8988T (cell line): ENCODE measurements around the gene FGR.
"Not testable (repeated sequence)": the region's sequence is repeated elsewhere in the genome, so short reads cannot be mapped to it uniquely, and the experiment has no call there.

Experiments used
- DNase-seq: peaks from one replicate; pipeline ENCODE4 v3.0.0; 2011

The FGR gene

GRCh38 chr1:27634985-27635367 is at the start of gene FGR:
FGR (minus strand) TSS chr1:27635185; CDS start chr1:27623916, 11,269 bp downstream.
- no peak for DNase-seq

GRCh38 chr1:27684176-27684575 is 49.2 kb upstream of the FGR start:
- DNase-seq = no peak

- DNase-seq = no peak
Measured at GRCh38 chr1:27682351-27682944, 47.5 kb upstream of the FGR start.

DNA sequence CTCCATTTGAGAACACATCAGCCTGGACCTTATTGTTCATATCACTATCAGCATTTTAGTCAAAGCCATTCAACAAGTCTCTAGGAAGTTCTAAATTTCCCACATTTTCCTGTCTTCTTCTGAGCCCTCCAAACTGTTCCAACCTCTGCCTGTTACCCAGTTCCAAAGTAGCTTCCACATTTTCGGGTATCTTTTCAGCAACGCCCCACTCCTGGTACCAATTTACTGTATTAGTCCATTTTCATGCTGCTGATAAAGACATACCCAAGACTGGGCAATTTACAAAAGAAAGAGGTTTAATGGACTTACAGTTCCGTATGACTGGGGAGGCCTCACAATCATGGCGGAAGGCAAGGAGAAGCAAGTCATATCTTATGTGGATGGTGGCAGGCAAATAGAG is 46.6 kb upstream of the FGR start:
- not testable (repeated sequence) for DNase-seq

DNA sequence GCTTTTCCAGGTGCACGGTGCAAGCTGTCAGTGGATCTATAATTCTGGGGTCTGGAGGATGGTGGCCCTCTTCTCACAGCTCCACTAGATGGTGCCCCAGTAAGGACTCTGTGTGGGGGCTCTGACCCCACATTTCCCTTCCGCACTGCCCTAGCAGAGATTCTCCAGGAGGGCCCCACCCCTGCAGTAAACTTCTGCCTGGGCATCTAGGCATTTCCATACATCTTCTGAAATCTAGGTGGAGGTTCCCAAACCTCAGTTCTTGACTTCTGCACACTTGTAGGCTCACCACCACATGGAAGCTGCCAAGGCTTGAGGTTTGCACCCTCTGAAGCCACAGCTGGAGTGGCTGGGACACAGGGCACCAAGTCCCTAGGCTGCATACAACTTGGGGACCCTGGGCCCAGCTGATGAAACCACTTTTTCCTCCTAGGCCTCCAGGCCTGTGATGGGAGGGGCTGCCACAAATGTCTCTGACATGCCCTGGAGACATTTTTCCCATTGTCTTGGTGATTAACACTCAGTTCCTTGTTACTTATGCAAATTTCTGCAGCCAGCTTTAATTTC is 45.3 kb upstream of the FGR start:
- not testable (repeated sequence) for DNase-seq

- DNase-seq = no peak
Measured at GRCh38 chr1:27678747-27679146, 43.8 kb upstream of the FGR start.

- no peak for DNase-seq
Measured at GRCh38 chr1:27676410-27676809, 41.4 kb upstream of the FGR start.

DNA sequence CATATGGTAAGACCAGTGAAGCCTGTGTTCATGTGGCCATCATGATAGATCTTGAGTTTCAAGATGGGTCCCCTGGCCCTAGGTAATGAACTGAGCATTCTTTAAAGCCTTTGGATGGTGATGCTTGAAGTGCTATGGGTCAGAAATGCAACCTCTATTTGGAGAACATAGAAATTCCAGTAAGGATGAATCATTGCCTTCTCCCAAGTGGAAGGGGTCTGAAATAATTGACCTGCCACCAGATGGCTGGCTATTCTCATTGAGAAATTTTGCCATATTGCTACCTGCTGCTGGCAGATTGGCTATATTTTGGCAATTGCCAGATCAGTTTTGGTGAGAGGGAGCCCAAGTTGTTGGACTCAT is 37.7 kb upstream of the FGR start:
- DNase-seq = no peak

DNA sequence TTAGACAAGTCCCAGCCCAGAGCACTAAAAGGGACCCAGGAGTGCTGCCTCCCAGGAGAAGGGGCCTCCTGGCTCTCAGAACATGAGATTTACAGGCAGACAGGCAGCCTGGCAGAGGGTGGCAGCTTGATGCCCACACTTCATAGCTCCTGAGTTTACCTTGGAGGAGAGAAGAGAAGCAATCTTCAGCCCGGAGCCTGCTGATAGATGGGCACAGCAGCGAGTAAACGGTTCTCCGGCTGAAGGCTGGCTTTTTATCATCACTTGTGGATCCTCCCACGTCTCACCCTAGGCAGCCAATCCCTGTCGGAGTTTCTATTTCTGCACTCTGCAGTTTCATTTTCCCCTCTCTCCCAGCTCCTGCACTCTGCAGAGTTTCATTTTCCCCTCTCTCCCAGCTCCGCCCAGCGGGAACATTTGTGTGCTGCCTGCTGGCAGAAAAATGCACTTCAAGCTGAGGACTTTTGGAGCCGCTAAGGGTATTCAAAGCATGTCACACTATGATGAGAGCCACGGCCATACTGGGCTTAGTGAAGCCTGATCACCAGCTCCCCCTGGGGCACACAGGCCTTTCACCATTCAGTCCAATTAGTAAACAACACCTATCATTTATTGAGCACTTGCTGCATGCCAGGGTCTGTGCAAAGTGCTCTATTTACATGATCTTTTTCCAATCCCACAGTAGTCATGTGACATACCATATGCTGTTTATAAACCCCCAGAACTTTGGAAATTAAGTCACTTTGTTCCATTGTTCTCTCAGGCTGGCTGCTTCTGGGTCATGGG is 37.2 kb upstream of the FGR start, which contains the start of gene IFI6:
IFI6 (minus strand) TSS at position 229 of the 786 bp plus-strand sequence. CDS start 2,878 bp downstream, outside the sequence.
- DNase-seq = peak; percentile 71

- DNase-seq = no peak
Measured at GRCh38 chr1:27669876-27670275, 34.9 kb upstream of the FGR start.

GRCh38 chr1:27668808-27669723 is 34.1 kb upstream of the FGR start:
- peak; percentile 76 for DNase-seq

DNA sequence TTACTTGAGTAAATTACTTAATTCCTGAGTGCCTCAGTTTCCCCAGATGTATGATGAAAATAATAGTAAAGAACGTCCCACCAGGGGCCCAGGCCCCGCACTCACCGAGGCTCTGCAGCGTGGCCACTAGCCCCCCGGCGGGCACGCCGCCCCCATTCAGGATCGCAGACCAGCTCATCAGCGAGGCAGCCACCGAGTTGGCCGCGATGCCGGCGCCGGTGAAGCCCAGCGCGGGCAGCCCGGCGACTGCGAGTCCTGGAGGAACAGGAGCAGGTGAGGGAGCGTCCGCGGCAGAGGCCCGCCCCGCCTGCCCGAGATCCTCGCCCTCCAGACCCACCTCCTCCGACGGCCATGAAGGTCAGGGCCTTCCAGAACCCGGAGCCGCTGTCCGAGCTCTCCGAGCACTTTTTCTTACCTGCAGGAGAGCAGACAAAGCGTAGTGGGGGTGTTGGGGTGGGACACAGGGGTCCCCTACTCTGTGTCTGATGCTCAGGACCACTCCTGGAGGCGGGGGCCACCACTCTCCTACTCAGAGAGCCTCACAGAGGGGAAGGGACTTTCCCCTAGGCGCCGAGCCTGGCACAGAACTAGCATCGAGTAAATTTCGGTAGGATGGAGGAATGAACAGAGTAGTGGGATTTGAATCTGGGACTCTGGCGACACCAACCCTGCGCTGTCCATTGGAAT is 33.3 kb upstream of the FGR start:
- DNase-seq = no peak

DNA sequence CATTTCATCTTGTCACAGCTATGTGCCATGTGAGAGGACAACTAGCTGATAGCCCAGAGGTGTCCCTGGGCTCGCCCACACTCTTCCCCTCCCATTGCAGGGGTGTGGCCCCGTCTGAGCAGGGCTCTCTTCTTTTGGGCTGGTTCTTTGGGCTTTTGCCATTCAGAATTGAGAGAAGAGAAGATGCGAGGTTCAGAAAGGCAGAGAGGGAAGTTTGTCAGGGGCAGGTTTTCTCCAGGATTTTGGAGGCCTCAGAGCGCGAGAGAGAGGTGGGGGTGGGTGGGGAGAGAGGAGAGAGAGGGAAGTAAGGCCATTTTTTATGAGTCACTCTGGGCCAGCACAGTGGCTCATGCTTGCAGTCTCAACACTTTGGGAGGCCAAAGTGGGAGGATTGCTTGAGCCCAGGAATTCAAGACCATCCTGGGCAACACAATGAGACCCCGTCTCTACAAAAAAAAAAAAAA is 31.8 kb upstream of the FGR start:
- no peak for DNase-seq

DNA sequence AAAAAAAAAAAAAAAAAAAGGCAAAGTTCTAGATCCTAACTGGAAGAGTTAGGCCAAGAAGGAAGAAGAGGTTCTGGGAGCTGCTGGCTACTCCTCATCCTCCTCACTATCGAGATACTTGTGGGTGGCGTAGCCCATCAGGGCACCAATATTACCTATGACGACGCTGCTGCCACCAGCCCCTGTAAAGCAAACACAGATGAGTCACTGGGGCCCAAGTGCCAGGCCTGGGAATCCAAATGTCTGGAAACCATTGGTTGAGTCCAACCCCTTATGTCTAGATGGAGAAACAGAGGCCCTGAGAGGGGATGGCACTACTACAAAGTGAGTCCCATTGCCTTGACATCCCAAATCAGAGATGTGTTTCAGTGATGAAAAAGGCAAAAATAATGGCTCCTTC is 31.3 kb upstream of the FGR start:
- DNase-seq = no peak

- DNase-seq = no peak
Measured at GRCh38 chr1:27665016-27665651, 30.1 kb upstream of the FGR start.

GRCh38 chr1:27664291-27664690 is 29.3 kb upstream of the FGR start:
- no peak for DNase-seq

DNA sequence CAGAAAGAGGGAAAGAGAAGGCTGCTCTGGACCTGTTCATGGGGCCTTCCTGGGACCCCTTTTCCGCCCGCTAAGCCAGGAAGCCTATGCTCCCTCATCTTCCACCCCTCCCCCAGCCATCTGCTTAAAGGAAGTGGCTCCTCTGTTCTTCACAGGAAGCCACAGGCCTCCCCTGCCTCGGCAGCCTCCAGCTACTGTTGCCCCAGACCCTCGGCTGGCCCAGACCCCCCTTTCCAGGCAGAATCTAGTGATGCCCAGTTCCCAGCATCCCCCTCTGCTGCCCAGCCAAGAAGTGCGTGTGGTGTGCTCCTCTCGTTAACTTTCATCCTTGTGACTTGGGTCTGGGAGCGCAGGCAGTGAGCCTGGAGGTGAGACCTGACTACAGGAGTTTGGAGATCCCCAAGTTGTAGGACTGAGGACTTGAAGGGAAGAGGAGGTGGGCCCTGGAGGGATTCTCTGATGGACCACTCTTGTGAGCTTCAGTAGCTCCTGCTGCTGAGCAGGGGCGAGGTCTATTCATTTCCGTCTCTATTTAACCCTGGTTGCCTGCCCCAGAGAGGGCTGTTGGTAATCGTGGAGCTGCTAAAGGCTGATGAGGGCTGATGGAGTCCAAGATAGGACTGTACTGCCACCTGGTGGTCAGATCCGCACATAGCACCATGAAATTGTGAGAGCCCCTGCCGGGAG is 27.9 kb upstream of the FGR start:
- DNase-seq = peak; percentile 64

DNA sequence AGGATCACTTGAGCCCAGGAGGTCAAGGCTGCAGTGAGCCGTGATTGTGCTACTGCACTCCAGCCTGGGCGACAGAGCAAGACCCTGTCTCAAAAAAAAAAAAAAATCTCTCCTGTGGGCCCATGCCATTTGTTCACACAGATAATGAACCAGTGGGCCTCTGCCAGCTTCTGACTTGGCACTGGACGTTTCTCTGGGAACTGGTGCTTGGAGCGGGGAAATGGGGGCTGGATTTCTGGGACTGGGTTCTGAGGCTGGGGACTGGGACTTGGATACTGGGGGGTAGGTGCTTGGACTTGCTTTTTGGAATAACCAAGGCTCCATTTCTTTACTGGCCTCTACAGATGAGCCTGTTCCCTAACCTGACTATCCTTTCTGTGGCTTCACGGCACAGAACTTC is 27.3 kb upstream of the FGR start:
- no peak for DNase-seq

DNA sequence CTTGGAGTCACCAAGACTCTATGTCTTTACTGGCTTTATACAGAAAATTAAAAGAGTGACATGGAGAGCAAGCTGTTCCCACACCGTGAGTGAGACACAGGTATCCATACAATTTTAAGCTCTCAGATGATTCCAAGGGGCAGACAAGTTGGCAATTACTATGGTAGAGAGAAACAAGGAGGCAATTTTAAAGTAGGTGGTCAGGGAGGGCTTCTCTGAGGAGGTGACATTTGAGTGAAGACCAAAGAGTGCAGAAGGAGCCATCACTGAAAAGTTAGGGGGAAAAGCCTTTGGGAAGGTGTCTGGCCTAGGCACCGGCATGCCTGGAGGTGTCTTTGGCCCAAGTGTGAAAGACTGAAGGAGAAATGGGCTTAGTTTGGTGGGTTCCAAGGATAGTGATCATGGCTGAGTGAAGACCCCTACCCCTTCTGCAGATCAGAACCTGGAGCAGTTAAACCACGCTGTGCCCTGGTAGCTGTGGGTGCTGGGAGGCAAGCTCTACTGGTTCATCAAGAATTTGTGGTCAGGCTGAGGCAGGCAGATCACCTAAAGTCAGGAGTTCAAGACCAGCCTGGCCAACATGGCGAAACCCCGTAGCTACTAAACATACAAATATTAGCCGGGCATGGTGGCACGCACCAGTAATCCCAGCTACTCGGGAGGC is 26.6 kb upstream of the FGR start:
- DNase-seq = no peak

GRCh38 chr1:27660300-27660835 is 25.4 kb upstream of the FGR start:
- no peak for DNase-seq
